Measurements from ENCODE around the gene NCBP3. TPM values are rescaled to one million over a fixed set of nuclear protein-coding genes. Genes with fewer than 3 reads are reported as not detected.

NCBP3 gene
- total and polyA plus RNA-seq, 2 of the 8 experiments (the other 6 are each of a cell fraction or from before 2014, with no cell fraction given), result 19.6 to 46.1 TPM

DNA sequence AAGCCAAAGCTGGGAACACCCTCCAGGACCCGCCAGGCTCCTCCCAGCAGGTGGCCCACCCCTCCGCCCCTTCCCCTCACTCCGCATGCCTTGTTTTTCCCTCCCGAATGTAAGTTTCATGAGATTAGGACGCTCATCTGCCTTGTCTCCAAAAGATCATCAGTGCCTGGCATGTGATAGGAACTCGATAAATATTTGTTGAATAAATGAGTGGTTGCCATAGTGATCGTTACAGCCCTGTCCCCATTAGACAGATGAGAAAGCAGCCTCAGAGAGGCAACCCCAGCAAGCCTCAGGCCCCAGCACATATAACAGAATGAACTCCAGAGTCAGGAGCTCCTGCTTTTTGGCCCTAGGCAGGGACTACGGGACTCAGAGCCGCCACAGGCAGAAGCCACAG is 41.8 kb upstream of the NCBP3 start:
- TF ChIP-seq, protein P1, sequence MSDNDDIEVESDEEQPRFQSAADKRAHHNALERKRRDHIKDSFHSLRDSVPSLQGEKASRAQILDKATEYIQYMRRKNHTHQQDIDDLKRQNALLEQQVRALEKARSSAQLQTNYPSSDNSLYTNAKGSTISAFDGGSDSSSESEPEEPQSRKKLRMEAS (IDR thresholded peaks at IDR 0.05), result no peak
- TF ChIP-seq BCL11A (IDR thresholded peaks at IDR 0.05; ENCODE audit: low read depth in 2 of 2, low read length in 2 of 2), result no peak
- Histone ChIP-seq H4K20me1 (replicated peaks in 1 of 2; ENCODE audit: control insufficient read depth in 1 of 2, insufficient read depth in 2 of 2, low read length in 2 of 2) (peaks cover 3 to 8% of the 10 kb centered on the region in 2 experiments), H2BK5ac (ENCODE audit: low read depth, low read length) (0 out of 2 replicates have a peak overlapping the region, but pooled peaks have one; percentile 83), H3K4me2 (ENCODE audit: insufficient read depth in 1 of 2, low read depth in 2 of 2, low read length in 2 of 2) (no peak overlapping the region), H2BK12ac (ENCODE audit: low read depth, low read length) (peak overlapping the region; percentile 87; the same call in 1 of the 2 replicates), H4K8ac (ENCODE audit: extremely low read depth, insufficient read depth, low read length) (no peak overlapping the region), H2AFZ (ENCODE audit: low read length) (no peak overlapping the region), H2AK5ac (ENCODE audit: low read depth, low read length) (peak overlapping the region; percentile 39; the same call in 1 of the 2 replicates), H2BK120ac (replicated peaks; ENCODE audit: low read depth, low read length) (no peak overlapping the region), H3K18ac (ENCODE audit: extremely low read depth, low read length) (no peak overlapping the region), H3K23me2 (ENCODE audit: low read depth, low read length) (peaks cover 9% of the 10 kb centered on the region; the same call in 1 of the 2 replicates), H3K23ac (ENCODE audit: insufficient read length) (no peak overlapping the region), H3K36me3 (ENCODE audit: control insufficient read depth in 2 of 4, insufficient read depth in 4 of 4, low read length in 3 of 4) (peaks cover 3 to 9% (median 4%) of the 10 kb centered on the region in 4 experiments; a peak in 5 of 8 replicates), H4K91ac (replicated peaks; ENCODE audit: insufficient read length, low read length) (no peak overlapping the region), H4K5ac (ENCODE audit: insufficient read length, low read depth, low read length) (no peak overlapping the region), H3K9ac (replicated peaks in 1 of 4; ENCODE audit: extremely low read depth in 1 of 4, low read depth in 3 of 4, low read length in 3 of 4) (no peak overlapping the region), H3K27me3 (replicated peaks in 1 of 4; ENCODE audit: control insufficient read depth in 3 of 4, extremely low read depth in 1 of 4, insufficient read depth in 3 of 4, low read length in 3 of 4) (no peaks in the 10 kb centered on the region; a peak in 1 of 7 replicates), H2BK15ac (ENCODE audit: low read length) (no peak overlapping the region), H3K14ac (ENCODE audit: insufficient read length) (no peak overlapping the region), H3K4ac (replicated peaks; ENCODE audit: insufficient read length, low read depth, low read length) (no peak overlapping the region), H3K9me3 (ENCODE audit: insufficient read depth in 2 of 2, low read depth in 1 of 2, low read length in 1 of 2) (no peaks in the 10 kb centered on the region), H3K56ac (replicated peaks; ENCODE audit: insufficient read length, low read depth, low read length) (no peak overlapping the region), H2BK20ac (ENCODE audit: low read length) (no peak overlapping the region), H3K79me1 (ENCODE audit: low read depth, low read length) (peaks cover 4% of the 10 kb centered on the region; the same call in 1 of the 2 replicates), H3K27ac (ENCODE audit: low read depth, low read length) (no peak overlapping the region), H3K4me1 (replicated peaks in 1 of 4; ENCODE audit: control insufficient read depth in 3 of 4, insufficient read depth in 4 of 4, low read length in 3 of 4) (peaks cover 4 to 26% (median 17%) of the 10 kb centered on the region in 4 experiments), H3K4me3 (ENCODE audit: extremely low read depth in 1 of 4, insufficient read depth in 2 of 4, low read depth in 3 of 4, low read length in 4 of 4) (no peak overlapping the region), H3K79me2 (ENCODE audit: control insufficient read depth in 1 of 2, insufficient read depth in 2 of 2, low read length in 2 of 2) (no peaks in the 10 kb centered on the region; a peak in 1 of 4 replicates)
- ChIA-PET POLR2A (ENCODE audit: partially characterized antibody) (no interaction called here), CTCF (ENCODE audit: partially characterized antibody) (interaction anchor here (0.8 to 3.6 kb wide), 2 partner anchors 10 to 19 kb away, joined by 3 to 16 read pairs; no protein-coding TSS in a partner anchor)
- 90% methylated on average over 9 of the region's 9 CpGs; no CpG with 5 or more reads in 1 of the 2 experiments for WGBS, 2 experiments (ENCODE audit: extremely low coverage in 1 of 2, insufficient coverage in 1 of 2, insufficient read length in 1 of 2, insufficient replicate concordance in 2 of 2, low coverage in 1 of 2, low lambda C conversion rate in 2 of 2, missing lambda C conversion rate in 1 of 2)
- FAIRE-seq, result no peak
- no peak for DNase-seq (ENCODE audit: low read depth in 1 of 2, low spot score in 2 of 2)
